NCI-H345 treated with DMSO at 0.1 percent for 48 hours (cell line): ENCODE results near the gene TEDC2.

Source experiments
- DNase-seq: peaks from one replicate; lab custom pipeline; 2025; ENCODE audit not compliant: unreplicated experiment; lab: John Stamatoyannopoulos, UW

Gene TEDC2

DNA sequence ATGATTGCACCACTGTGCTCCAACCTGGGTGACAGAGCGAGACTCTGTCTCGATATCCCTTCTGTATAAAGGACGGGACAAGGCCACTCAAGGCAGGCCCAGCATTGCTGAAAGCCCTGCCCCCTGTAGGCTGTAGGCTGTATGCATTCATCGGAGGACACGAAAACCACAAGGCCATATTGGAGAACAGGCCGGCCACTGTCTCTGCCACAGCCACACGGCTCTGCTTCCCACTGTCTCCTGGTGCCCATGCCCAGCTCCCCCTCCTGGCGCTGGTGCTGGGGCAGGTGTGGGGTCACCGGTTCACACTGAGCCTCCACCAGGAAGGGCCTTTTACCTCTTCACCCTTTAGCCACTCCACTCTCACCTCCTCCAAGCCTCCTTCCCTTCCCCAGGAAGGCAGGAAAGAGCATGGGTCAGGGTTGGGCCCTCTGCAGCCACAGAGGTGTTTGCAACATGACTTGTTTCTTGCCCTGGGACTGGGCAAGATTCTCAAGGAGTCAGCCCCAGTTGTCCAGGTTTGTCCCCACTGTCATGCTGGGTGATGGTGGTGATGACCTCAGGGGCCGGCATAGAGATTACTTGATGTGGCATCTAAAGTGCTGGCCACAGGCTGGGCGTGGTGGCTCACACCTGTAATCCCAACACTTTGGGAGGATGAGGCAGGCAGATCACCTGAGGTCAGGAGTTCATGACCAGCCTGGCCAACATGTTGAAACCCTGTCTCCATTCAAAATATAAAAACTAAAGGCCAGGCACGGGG is 5.9 kb downstream of the TEDC2 start:
- no peak for DNase-seq

GRCh38 chr16:2466667-2467527 is 7.0 kb downstream of the TEDC2 start:
- no peak for DNase-seq

- DNase-seq, result peak; percentile 81
Observed at GRCh38 chr16:2467528-2468232, 7.8 kb downstream of the TEDC2 start.

- DNase-seq, result peak; percentile 83
Observed at GRCh38 chr16:2468233-2468724, 8.4 kb downstream of the TEDC2 start.

- peak; percentile 96 for DNase-seq
Observed at GRCh38 chr16:2468725-2469398, 9.0 kb downstream of the TEDC2 start.

- no peak for DNase-seq
Observed at GRCh38 chr16:2469399-2470233, 9.7 kb downstream of the TEDC2 start.

DNA sequence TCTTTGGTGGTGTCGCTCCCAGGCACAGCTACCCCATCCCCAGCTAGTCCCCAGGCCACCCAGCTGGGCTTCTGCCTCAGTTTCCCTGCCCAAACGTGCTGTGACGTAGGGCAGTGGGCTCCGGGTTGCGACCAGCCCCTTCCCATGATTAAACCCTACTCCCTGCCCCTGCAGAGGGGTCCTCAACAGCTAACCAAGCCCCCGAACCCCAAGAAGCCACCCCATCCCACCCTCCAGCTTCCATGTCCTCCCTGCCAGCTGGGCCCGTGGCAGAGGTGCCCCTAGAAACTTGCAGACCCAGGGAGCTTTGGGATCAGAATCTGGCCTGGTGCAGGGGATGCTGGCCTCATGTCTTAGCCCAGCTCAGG is 10.3 kb downstream of the TEDC2 start:
- no peak for DNase-seq

DNA sequence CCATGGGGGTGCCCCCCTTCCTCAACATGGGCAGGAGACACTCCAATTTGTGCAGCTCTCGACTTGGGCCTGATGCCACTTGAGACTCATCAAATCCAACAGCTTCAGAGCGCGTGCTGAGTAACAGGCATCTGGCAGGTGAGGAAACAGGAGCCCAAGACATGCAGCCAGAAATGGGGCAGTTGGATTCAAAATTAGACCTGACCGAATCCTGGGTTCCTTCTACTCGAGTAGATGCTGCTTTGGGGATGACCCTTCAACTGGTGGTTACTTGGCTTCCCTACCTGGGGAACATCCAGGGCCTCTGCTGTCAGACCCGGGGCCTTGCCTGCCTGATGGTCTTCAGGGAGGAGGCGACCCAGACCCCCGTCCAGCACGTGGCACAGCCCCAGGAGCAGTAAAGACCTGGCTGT is 10.7 kb downstream of the TEDC2 start:
- DNase-seq, result peak; percentile 56

GRCh38 chr16:2471016-2471652 is 11.2 kb downstream of the TEDC2 start, which contains the start of gene NTN3:
NTN3 (plus strand) TSS chr16:2471297; CDS start chr16:2471702, 405 bp downstream.
- peak; percentile 55 for DNase-seq

GRCh38 chr16:2471653-2472487 is 12.0 kb downstream of the TEDC2 start:
- DNase-seq, result no peak

GRCh38 chr16:2472488-2472864 is 12.6 kb downstream of the TEDC2 start:
- no peak for DNase-seq

DNA sequence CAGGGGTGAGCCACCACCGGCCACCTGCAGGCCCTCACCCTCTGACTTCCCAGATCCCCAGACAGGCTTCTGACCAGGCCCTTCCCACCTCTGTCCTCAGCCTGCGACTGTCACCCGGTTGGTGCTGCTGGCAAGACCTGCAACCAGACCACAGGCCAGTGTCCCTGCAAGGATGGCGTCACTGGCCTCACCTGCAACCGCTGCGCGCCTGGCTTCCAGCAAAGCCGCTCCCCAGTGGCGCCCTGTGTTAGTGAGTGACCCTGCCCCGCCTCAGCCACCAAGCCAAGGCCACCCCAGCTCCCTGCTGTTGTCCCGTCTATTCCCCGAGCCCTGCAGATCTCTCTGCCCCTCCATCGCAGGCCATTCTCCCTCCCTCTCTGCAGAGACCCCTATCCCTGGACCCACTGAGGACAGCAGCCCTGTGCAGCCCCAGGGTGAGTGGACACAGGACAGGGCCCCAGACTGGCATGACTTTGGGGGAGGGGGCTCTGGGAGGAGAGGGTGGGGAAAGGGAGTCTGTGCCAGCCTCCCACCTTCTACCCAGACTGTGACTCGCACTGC is 13.1 kb downstream of the TEDC2 start:
- no peak for DNase-seq

GRCh38 chr16:2473446-2473926 is 13.6 kb downstream of the TEDC2 start:
- DNase-seq, result no peak

DNA sequence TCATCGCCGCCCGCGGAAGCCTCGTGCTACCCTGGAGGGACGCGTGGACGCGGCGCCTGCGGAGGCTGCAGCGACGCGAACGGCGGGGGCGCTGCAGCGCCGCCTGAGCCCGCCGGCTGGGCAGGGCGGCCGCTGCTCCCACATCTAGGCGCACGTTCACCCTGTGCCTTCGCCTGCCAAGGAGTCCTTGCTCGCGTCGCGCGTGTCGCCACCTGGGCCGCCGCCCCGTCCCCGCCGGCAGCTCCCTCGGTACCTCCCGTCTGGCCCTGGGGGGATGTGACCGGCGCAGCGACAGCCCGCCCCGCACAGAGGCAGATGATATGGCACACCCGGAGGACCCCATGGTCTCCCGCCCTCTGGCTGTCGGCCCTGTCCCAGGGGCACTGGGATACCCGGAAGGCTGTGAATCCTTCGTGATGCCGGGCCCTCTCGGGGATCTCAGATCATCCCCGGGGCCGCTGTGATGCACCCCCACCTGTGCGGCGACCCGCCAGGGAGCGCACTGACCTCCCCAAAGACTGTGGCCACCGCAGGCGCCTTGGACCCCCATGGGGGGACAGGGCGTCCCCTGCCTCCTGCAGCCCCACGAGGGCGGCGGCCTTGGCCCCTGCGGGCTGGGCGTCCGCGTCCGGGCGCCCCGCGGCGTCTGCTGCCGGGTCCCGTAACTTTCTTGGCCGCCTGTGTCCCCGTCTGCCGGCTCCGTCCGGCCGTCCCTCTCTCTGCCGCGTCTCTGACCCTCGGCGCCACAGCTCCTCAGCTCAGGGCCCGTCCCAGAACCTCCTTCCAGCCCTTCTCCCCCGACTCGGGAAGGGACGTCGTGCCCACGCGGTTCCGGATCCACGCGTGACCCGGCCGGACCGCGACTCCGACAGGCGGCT is 14.3 kb downstream of the TEDC2 start:
- DNase-seq, result peak; percentile 39

- DNase-seq, result peak; percentile 58
Observed at GRCh38 chr16:2474877-2475412, 15.0 kb downstream of the TEDC2 start, which contains the start of gene TBC1D24. TBC1D24 (plus strand) TSS chr16:2475127; CDS start chr16:2496149, 21,022 bp downstream.

DNA sequence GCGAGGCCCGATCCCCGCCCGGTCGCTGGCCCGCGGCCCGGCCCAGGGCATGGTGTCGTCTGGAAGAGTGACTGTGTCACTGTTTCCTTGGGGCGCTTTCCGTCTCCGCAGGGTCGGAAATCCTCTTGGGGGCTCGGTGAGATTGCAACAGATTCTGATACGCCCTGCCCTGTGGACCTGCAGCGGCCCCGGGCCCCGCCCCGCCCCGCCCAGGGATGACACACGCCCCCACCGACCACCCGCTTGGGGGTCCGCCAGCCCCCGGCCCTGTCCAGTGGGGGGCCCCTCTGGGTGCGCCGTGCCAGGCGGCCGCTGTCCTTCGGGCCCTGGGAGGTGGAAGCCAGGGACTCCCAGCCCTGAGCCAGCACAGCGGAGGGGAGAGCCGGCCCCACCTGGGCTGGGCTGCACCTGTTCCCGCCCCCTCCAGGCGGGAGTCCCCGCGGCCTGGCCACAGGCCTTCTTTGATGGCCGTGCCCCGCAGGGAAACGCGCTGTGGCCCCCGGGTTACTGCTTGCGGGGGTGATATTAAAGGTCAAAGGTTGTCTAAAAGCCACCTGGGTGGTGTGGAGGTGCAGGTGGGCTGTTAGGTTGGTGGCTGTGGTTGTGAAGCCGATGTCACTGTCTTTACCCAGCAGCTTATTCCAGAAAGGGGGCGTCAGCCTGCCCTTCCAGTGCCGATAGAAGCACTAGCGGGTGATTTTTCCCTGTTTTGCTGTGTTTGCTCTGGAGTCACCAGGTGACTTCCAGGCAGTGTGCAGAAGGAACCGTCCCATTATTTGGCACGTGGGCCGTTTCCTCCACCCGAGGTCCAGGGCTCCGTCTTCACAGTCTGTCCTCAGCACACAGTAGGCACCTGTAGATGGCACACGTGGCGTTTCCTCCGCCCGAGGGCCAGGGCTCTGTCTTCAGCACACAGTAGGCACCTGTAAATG is 15.8 kb downstream of the TEDC2 start:
- no peak for DNase-seq
